Measurements from ENCODE around the gene MARCHF9.

The MARCHF9 gene

GRCh38 chr12:57715786-57716185 lies 39.1 kb upstream of the MARCHF9 start:
- peaks cover 35% of the 10 kb centered on the region for H3K36me3 ChIP-seq (ENCODE audit: control insufficient read depth, insufficient read depth, low read length)
- H3K27me3 ChIP-seq (replicated peaks; ENCODE audit: control insufficient read depth, insufficient read depth, low read length): no peaks in the 10 kb centered on the region
- DNase-seq (ENCODE audit: extremely low read depth, insufficient read length): no peak
- TF ChIP-seq, protein P1, sequence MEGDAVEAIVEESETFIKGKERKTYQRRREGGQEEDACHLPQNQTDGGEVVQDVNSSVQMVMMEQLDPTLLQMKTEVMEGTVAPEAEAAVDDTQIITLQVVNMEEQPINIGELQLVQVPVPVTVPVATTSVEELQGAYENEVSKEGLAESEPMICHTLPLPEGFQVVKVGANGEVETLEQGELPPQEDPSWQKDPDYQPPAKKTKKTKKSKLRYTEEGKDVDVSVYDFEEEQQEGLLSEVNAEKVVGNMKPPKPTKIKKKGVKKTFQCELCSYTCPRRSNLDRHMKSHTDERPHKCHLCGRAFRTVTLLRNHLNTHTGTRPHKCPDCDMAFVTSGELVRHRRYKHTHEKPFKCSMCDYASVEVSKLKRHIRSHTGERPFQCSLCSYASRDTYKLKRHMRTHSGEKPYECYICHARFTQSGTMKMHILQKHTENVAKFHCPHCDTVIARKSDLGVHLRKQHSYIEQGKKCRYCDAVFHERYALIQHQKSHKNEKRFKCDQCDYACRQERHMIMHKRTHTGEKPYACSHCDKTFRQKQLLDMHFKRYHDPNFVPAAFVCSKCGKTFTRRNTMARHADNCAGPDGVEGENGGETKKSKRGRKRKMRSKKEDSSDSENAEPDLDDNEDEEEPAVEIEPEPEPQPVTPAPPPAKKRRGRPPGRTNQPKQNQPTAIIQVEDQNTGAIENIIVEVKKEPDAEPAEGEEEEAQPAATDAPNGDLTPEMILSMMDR (IDR thresholded peaks at IDR 0.05; ENCODE audit: insufficient read depth, low read length, poor library complexity, severe bottlenecking): no peak
- no peak overlapping the region for H3K4me3 ChIP-seq (replicated peaks; ENCODE audit: low read depth, low read length)

DNA sequence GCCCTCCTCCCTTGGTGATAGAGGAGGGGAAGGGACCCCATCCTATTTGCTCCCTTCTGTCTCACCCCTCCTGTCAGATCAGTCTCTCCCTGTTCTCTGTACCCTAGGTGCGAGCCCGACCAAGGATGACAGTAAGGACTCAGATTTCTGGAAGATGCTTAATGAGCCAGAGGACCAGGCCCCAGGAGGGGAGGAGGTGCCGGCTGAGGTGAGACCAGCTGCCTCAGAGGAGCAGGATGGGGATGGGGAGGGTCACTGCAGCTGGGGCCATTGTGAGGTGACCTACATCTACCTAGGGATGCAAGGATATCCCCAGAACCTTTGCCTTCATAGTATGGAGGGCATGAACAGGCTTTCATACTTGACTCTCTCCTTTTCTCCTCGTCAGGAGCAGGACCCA lies 38.6 kb upstream of the MARCHF9 start:
- Histone ChIP-seq H3K36me3 (ENCODE audit: control insufficient read depth, insufficient read depth, low read length) (peaks cover 38% of the 10 kb centered on the region), H3K27me3 (replicated peaks; ENCODE audit: control insufficient read depth, insufficient read depth, low read length) (no peaks in the 10 kb centered on the region), H3K4me3 (replicated peaks; ENCODE audit: low read depth, low read length) (no peak overlapping the region)
- no peak for DNase-seq (ENCODE audit: extremely low read depth, insufficient read length)
- TF ChIP-seq, protein P1 (IDR thresholded peaks at IDR 0.05; ENCODE audit: insufficient read depth, low read length, poor library complexity, severe bottlenecking): no peak

DNA sequence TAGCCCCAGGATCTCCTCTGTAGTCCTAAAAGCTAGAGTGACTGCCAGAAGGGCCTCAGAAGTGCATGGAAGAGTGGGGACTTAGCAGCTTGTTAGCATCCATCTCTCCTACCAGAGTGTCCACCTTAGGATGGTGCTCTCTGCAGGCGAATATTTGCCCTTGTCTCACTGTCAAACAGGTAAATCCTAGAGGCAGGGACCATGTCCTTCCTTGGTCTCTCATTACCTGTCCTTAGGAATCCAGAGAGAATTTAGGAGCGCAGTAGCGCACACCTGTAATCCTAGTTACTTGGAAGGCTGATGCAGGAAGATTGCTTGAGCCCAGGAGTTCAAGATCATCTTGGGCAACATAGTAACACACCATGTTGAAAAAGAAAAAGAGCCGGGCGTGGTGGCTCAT lies 37.8 kb upstream of the MARCHF9 start:
- TF ChIP-seq, protein P1 (IDR thresholded peaks at IDR 0.05; ENCODE audit: insufficient read depth, low read length, poor library complexity, severe bottlenecking): no peak
- no peak for DNase-seq (ENCODE audit: extremely low read depth, insufficient read length)
- Histone ChIP-seq H3K36me3 (ENCODE audit: control insufficient read depth, insufficient read depth, low read length) (peaks cover 43% of the 10 kb centered on the region), H3K27me3 (replicated peaks; ENCODE audit: control insufficient read depth, insufficient read depth, low read length) (no peaks in the 10 kb centered on the region), H3K4me3 (replicated peaks; ENCODE audit: low read depth, low read length) (no peak overlapping the region)

DNA sequence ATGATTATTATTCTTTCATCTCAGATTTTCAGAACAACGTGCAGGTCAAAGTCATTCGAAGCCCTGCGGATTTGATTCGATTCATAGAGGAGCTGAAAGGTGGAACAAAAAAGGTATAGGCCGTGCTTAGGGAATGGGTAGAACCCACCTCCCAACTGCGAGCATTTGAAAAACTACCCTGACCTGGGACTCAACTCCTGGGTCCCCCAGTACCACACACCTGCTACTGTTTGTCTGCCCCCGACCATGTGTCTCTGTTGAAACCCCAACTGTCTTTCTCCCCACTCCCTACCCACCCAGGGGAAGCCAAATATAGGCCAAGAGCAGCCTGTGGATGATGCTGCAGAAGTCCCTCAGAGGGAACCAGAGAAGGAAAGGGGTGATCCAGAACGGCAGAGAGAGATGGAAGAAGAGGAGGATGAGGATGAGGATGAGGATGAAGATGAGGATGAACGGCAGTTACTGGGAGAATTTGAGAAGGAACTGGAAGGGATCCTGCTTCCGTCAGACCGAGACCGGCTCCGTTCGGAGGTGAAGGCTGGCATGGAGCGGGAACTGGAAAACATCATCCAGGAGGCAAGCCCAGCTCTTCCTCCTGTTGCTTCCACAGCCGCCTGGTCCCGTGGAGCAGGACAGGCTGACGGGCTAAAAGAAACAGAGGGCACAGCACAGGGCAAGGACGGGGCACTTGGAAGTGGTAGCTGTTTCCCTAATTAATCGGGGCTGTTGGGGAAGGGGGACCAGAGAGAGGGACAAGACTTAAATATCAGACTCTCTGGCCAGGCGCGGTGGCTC lies 36.9 kb upstream of the MARCHF9 start:
- no peaks in the 10 kb centered on the region for H3K27me3 ChIP-seq (replicated peaks; ENCODE audit: control insufficient read depth, insufficient read depth, low read length)
- no peak overlapping the region for H3K4me3 ChIP-seq (replicated peaks; ENCODE audit: low read depth, low read length)
- no peak for DNase-seq (ENCODE audit: extremely low read depth, insufficient read length)
- H3K36me3 ChIP-seq (ENCODE audit: control insufficient read depth, insufficient read depth, low read length): peaks cover 40% of the 10 kb centered on the region
- TF ChIP-seq, protein P1 (IDR thresholded peaks at IDR 0.05; ENCODE audit: insufficient read depth, low read length, poor library complexity, severe bottlenecking): no peak

- TF ChIP-seq, protein P1 (IDR thresholded peaks at IDR 0.05; ENCODE audit: insufficient read depth, low read length, poor library complexity, severe bottlenecking): no peak
- no peak for DNase-seq (ENCODE audit: extremely low read depth, insufficient read length)
- H3K4me3 ChIP-seq (replicated peaks; ENCODE audit: low read depth, low read length): no peak overlapping the region
- peaks cover 40% of the 10 kb centered on the region for H3K36me3 ChIP-seq (ENCODE audit: control insufficient read depth, insufficient read depth, low read length)
- H3K27me3 ChIP-seq (replicated peaks; ENCODE audit: control insufficient read depth, insufficient read depth, low read length): no peaks in the 10 kb centered on the region
Measured at GRCh38 chr12:57718641-57719528, 36.0 kb upstream of the MARCHF9 start.

Data from GM06990 (cell line).